Small intestine (tissue), 7 donors: ENCODE results near the gene AK9. TPM values are rescaled to one million over a fixed set of nuclear protein-coding genes. Genes with fewer than 3 reads are reported as not detected.
"Not testable (repeated sequence)": the region's sequence is repeated elsewhere in the genome, so short reads cannot be mapped to it uniquely, and the experiment has no call there.

Source experiments
- DNase-seq, 2 donors: peaks; one replicate each; pipeline versions ENCODE4 v3.0.0 to v3.0.0-alpha.2; 2013
- FAIRE-seq: peaks from 2 replicates; lab custom pipeline; 2012; peaks lifted over from hg19 to GRCh38; lab: Jason Lieb, UNC
- H3K27ac ChIP-seq, 3 donors: one replicate each; pipeline ENCODE4 v1.5.1; 2013; ENCODE audit warnings: low read length in 2 of 3, mild to moderate bottlenecking in 2 of 3, control low read depth in 1 of 3, inconsistent platforms in 1 of 3, low read depth in 1 of 3, moderate library complexity in 1 of 3
- H3K27me3 ChIP-seq, 3 donors: one replicate each; pipeline ENCODE4 v1.6.1; 2013; ENCODE audit warnings: low read length in 3 of 3, inconsistent platforms in 1 of 3; ENCODE audit not compliant: control insufficient read depth in 3 of 3, insufficient read depth in 3 of 3
- H3K36me3 ChIP-seq, 3 donors: one replicate each; pipeline ENCODE4 v1.6.1; 2013; ENCODE audit warnings: low read length in 3 of 3, inconsistent platforms in 1 of 3, low read depth in 1 of 3, mild to moderate bottlenecking in 1 of 3, moderate library complexity in 1 of 3; ENCODE audit not compliant: control insufficient read depth in 3 of 3, insufficient read depth in 2 of 3
- H3K4me1 ChIP-seq, 3 donors: one replicate each; pipeline ENCODE4 v1.6.1; 2013; ENCODE audit warnings: low read length in 2 of 3, inconsistent platforms in 1 of 3, low read depth in 1 of 3, mild to moderate bottlenecking in 1 of 3, moderate library complexity in 1 of 3; ENCODE audit not compliant: control insufficient read depth in 3 of 3, insufficient read depth in 2 of 3
- H3K4me3 ChIP-seq, 3 donors: one replicate each; pipeline ENCODE4 v1.5.1; 2013; ENCODE audit warnings: low read length in 3 of 3, control low read depth in 1 of 3, inconsistent platforms in 1 of 3, low read depth in 1 of 3, mild to moderate bottlenecking in 1 of 3, moderate library complexity in 1 of 3
- H3K9me3 ChIP-seq, 2 donors: one replicate each; pipeline ENCODE4 v1.6.1; 2013; ENCODE audit warnings: low read depth in 1 of 2, low read length in 1 of 2; ENCODE audit not compliant: control insufficient read depth in 2 of 2, insufficient read depth in 1 of 2
- WGBS, 3 donors: extraction: QIAGEN DNeasy Blood & Tissue Kit; methylation state at CpG; one replicate each; pipeline ENCODE4 v1.1.7; 2013; 5-methylcytosine and 5-hydroxymethylcytosine counted together
- polyA plus RNA-seq, 4 donors: library from polyadenylated mRNA; stranded (reverse) in 3 of 4; unstranded in 1 of 4; fragments of 200-250 nt in 3 of 4; fragments of 120-200 nt in 1 of 4; gene quantifications; one replicate each; pipeline versions ENCODE4 v1.2.1 to v1.2.3, GENCODE V29; 2013
- donor health status: healthy with polysubstance abuse.
- donor health status: control.
- donor health status: control.
- donor health status: Bipolar disorder and iron deficiency.
- donor health status: healthy.

AK9 gene
- polyA plus RNA-seq, 4 donors: 2.9 to 7.0 (median 4.3) TPM

- Histone ChIP-seq H3K27me3 (no peaks in the 10 kb centered on the region), H3K4me3 (no peak overlapping the region), H3K9me3 (peaks cover 0 to 4% of the 10 kb centered on the region in 2 donors), H3K4me1 (no peaks in the 10 kb centered on the region), H3K36me3 (no peaks in the 10 kb centered on the region), H3K27ac (no peak overlapping the region)
- WGBS, 3 donors: 53 to 59% (median 54%) methylated on average over 7 of the region's 7 CpGs
- FAIRE-seq (no peak), DNase-seq (peak; percentile 70)
Measured at GRCh38 chr6:109526905-109527628, 163.9 kb downstream of the AK9 start.

- peak; percentile 23 for FAIRE-seq
- Histone ChIP-seq H3K9me3 (peaks cover 0 to 4% of the 10 kb centered on the region in 2 donors), H3K27me3 (no peaks in the 10 kb centered on the region), H3K27ac (no peak overlapping the region), H3K36me3 (no peaks in the 10 kb centered on the region), H3K4me1 (no peaks in the 10 kb centered on the region), H3K4me3 (no peak overlapping the region)
- no peak for DNase-seq
Measured at GRCh38 chr6:109524129-109524528, 166.9 kb downstream of the AK9 start.

GRCh38 chr6:109523478-109523877 lies 167.5 kb downstream of the AK9 start:
- Histone ChIP-seq H3K36me3 (no peaks in the 10 kb centered on the region), H3K27me3 (no peaks in the 10 kb centered on the region), H3K4me1 (no peaks in the 10 kb centered on the region), H3K9me3 (peaks cover 0 to 4% of the 10 kb centered on the region in 2 donors), H3K4me3 (no peak overlapping the region), H3K27ac (no peak overlapping the region)
- DNase-seq (no peak), FAIRE-seq (no peak)
- WGBS, 3 donors: 67 to 97% (median 90%) methylated on average over 2 of the region's 2 CpGs

- H3K4me3 ChIP-seq: no peak overlapping the region
- DNase-seq (no peak), FAIRE-seq (no peak)
- H3K27ac ChIP-seq: no peak overlapping the region
- WGBS, 3 donors: 66 to 83% (median 80%) methylated on average over 3 of the region's 3 CpGs
- H3K27me3 ChIP-seq: no peaks in the 10 kb centered on the region
- peaks cover 0 to 4% of the 10 kb centered on the region in 2 donors for H3K9me3 ChIP-seq
- H3K4me1 ChIP-seq: no peaks in the 10 kb centered on the region
- H3K36me3 ChIP-seq: no peaks in the 10 kb centered on the region
Measured at GRCh38 chr6:109521080-109521479, 169.9 kb downstream of the AK9 start.

GRCh38 chr6:109519647-109520046 lies 171.4 kb downstream of the AK9 start:
- not testable (repeated sequence) for H3K4me3 ChIP-seq, H3K9me3 ChIP-seq, H3K27ac ChIP-seq, H3K4me1 ChIP-seq, DNase-seq, H3K36me3 ChIP-seq, FAIRE-seq, H3K27me3 ChIP-seq

GRCh38 chr6:109516929-109517328 lies 174.1 kb downstream of the AK9 start:
- WGBS, 3 donors: 67 to 82% (median 71%) methylated on average over 3 of the region's 3 CpGs
- DNase-seq (no peak), FAIRE-seq (no peak)
- Histone ChIP-seq H3K4me3 (no peak overlapping the region), H3K27ac (no peak overlapping the region), H3K4me1 (no peaks in the 10 kb centered on the region), H3K9me3 (no peaks in the 10 kb centered on the region), H3K27me3 (no peaks in the 10 kb centered on the region), H3K36me3 (no peaks in the 10 kb centered on the region)

- Histone ChIP-seq H3K4me3 (peak overlapping the region in 1 of 3 donors; percentile 38), H3K9me3 (no peaks in the 10 kb centered on the region), H3K27me3 (no peaks in the 10 kb centered on the region), H3K4me1 (no peaks in the 10 kb centered on the region), H3K27ac (no peak overlapping the region), H3K36me3 (no peaks in the 10 kb centered on the region)
- 16 to 47% (median 20%) methylated on average over 6 of the region's 6 CpGs for WGBS, 3 donors
- DNase-seq (peak in 1 of 2 donors; percentile 53), FAIRE-seq (no peak)
Measured at GRCh38 chr6:109515781-109516409, 175.1 kb downstream of the AK9 start.

- no peaks in the 10 kb centered on the region for H3K4me1 ChIP-seq
- FAIRE-seq: no peak
- 83 to 92% (median 88%) methylated on average over 3 of the region's 3 CpGs for WGBS, 3 donors
Measured at GRCh38 chr6:109514946-109515345, 176.1 kb downstream of the AK9 start.

More at GRCh38 chr6:109514946-109515345, 176.1 kb downstream of the AK9 start:
- H3K27ac ChIP-seq: no peak overlapping the region
- no peak overlapping the region for H3K4me3 ChIP-seq
- H3K9me3 ChIP-seq: peaks cover 0 to 5% of the 10 kb centered on the region in 2 donors
- no peak for DNase-seq
- H3K27me3 ChIP-seq: no peaks in the 10 kb centered on the region
- no peaks in the 10 kb centered on the region for H3K36me3 ChIP-seq
